Raji (cell line): ENCODE data around the gene NPVF.

Source experiments
- POLR2A ChIP-seq: IDR thresholded peaks from 2 replicates; pipeline ENCODE4 v1.6.1; 2011; ENCODE audit warnings: low read depth, low read length, control low read depth; ENCODE audit not compliant: insufficient read depth

NPVF gene

GRCh38 chr7:25244254-25245033 lies 16.2 kb upstream of the NPVF start:
- no peak for TF ChIP-seq POLR2A

GRCh38 chr7:25242678-25243077 lies 14.4 kb upstream of the NPVF start:
- TF ChIP-seq POLR2A = no peak

GRCh38 chr7:25240896-25241295 lies 12.6 kb upstream of the NPVF start:
- no peak for TF ChIP-seq POLR2A

- TF ChIP-seq POLR2A = no peak
These were observed 12.1 kb upstream of the NPVF start for GRCh38 chr7:25240340-25240739.

- no peak for TF ChIP-seq POLR2A
These were observed 11.6 kb upstream of the NPVF start for GRCh38 chr7:25239888-25240287.

GRCh38 chr7:25238066-25238725 lies 9.9 kb upstream of the NPVF start:
- no peak for TF ChIP-seq POLR2A

GRCh38 chr7:25235471-25235870 lies 7.2 kb upstream of the NPVF start:
- no peak for TF ChIP-seq POLR2A

GRCh38 chr7:25234336-25234735 lies 6.0 kb upstream of the NPVF start:
- no peak for TF ChIP-seq POLR2A

GRCh38 chr7:25223206-25223605 lies 5.1 kb downstream of the NPVF start:
- TF ChIP-seq POLR2A = no peak

GRCh38 chr7:25222666-25223065 lies 5.6 kb downstream of the NPVF start:
- no peak for TF ChIP-seq POLR2A

- no peak for TF ChIP-seq POLR2A
These were observed 7.3 kb downstream of the NPVF start for GRCh38 chr7:25221009-25221408.

GRCh38 chr7:25218191-25218590 lies 10.1 kb downstream of the NPVF start:
- TF ChIP-seq POLR2A = no peak

- TF ChIP-seq POLR2A = no peak
These were observed 11.4 kb downstream of the NPVF start for GRCh38 chr7:25216837-25217236.

GRCh38 chr7:25215694-25216335 lies 12.5 kb downstream of the NPVF start:
- TF ChIP-seq POLR2A = no peak

GRCh38 chr7:25208525-25209221 lies 19.6 kb downstream of the NPVF start:
- TF ChIP-seq POLR2A = no peak
